ENCODE results near the gene DCAF16.

DCAF16 gene

DNA sequence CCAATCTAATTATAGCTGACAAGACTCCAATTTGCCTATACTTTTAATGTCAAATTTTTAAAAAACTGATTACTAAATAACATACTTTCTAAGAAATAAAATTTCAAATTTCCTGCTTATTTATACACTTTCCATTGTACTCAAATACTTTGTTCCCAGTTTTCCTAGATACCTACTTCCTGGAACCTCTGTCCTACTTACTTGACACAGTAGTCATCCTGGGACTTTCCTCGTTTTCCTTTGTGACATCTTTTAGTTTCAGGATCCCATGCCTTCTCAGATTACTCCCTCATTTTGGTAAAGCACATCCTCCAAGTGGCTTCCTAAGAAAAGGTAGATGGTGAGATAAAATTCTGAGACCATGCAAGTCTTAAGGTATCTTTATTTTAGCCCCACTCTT, 15.8 kb downstream of the DCAF16 start:
- Histone ChIP-seq H3K4me1 (ENCODE audit: low read length) (peaks cover 4% of the 10 kb centered on the region; the same call in 1 of the 2 replicates), H3K4me3 (ENCODE audit: low read length) (no peak overlapping the region), H3K9ac (ENCODE audit: low read length) (no peak overlapping the region), H3K9me3 (ENCODE audit: insufficient read depth, low read length) (no peaks in the 10 kb centered on the region), H3K27me3 (ENCODE audit: low read depth, low read length) (no peaks in the 10 kb centered on the region), H3K4me2 (ENCODE audit: low read length) (no peak overlapping the region), H3K27ac (ENCODE audit: low read length) (no peak overlapping the region), H4K20me1 (ENCODE audit: insufficient read depth, low read length) (no peaks in the 10 kb centered on the region), H3K79me2 (ENCODE audit: low read length) (no peaks in the 10 kb centered on the region), H3K36me3 (replicated peaks; ENCODE audit: low read depth, low read length) (peaks cover 28% of the 10 kb centered on the region), H2AFZ (ENCODE audit: low read depth, low read length) (no peak overlapping the region)
- TF ChIP-seq, protein P1, sequence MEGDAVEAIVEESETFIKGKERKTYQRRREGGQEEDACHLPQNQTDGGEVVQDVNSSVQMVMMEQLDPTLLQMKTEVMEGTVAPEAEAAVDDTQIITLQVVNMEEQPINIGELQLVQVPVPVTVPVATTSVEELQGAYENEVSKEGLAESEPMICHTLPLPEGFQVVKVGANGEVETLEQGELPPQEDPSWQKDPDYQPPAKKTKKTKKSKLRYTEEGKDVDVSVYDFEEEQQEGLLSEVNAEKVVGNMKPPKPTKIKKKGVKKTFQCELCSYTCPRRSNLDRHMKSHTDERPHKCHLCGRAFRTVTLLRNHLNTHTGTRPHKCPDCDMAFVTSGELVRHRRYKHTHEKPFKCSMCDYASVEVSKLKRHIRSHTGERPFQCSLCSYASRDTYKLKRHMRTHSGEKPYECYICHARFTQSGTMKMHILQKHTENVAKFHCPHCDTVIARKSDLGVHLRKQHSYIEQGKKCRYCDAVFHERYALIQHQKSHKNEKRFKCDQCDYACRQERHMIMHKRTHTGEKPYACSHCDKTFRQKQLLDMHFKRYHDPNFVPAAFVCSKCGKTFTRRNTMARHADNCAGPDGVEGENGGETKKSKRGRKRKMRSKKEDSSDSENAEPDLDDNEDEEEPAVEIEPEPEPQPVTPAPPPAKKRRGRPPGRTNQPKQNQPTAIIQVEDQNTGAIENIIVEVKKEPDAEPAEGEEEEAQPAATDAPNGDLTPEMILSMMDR (IDR thresholded peaks at IDR 0.05; ENCODE audit: low read depth, low read length) = no peak
- no peak for TF ChIP-seq EZH2phosphoT487 (IDR thresholded peaks at IDR 0.05; ENCODE audit: low read depth)

DNA sequence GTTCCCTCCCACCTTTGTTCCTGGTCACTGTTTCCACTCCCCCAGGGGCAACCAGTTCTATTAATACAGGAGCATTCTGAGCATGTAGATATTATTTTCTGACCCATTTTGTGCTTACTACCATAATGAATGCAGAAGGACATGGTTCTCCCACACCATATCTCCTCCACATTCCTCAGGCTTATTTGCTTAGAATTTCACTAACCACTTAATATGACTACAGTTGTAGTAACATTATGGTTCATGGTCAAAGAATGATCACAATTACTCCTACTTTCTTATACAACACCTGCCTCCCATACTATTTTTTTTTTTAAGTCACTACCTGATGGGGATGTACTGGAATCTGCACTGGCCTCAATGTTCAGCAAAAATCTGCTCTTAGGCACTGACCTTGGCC, 21.6 kb downstream of the DCAF16 start:
- Histone ChIP-seq H3K79me2 (ENCODE audit: low read length) (no peaks in the 10 kb centered on the region), H3K27me3 (ENCODE audit: low read depth, low read length) (no peaks in the 10 kb centered on the region), H2AFZ (ENCODE audit: low read depth, low read length) (no peak overlapping the region), H4K20me1 (ENCODE audit: insufficient read depth, low read length) (no peaks in the 10 kb centered on the region), H3K36me3 (replicated peaks; ENCODE audit: low read depth, low read length) (peaks cover 13% of the 10 kb centered on the region), H3K9me3 (ENCODE audit: insufficient read depth, low read length) (no peaks in the 10 kb centered on the region), H3K4me1 (ENCODE audit: low read length) (no peaks in the 10 kb centered on the region), H3K4me2 (ENCODE audit: low read length) (no peak overlapping the region), H3K27ac (ENCODE audit: low read length) (no peak overlapping the region), H3K4me3 (ENCODE audit: low read length) (no peak overlapping the region), H3K9ac (ENCODE audit: low read length) (no peak overlapping the region)
- no peak for TF ChIP-seq EZH2phosphoT487 (IDR thresholded peaks at IDR 0.05; ENCODE audit: low read depth)
- TF ChIP-seq, protein P1 (IDR thresholded peaks at IDR 0.05; ENCODE audit: low read depth, low read length) = no peak

DNA sequence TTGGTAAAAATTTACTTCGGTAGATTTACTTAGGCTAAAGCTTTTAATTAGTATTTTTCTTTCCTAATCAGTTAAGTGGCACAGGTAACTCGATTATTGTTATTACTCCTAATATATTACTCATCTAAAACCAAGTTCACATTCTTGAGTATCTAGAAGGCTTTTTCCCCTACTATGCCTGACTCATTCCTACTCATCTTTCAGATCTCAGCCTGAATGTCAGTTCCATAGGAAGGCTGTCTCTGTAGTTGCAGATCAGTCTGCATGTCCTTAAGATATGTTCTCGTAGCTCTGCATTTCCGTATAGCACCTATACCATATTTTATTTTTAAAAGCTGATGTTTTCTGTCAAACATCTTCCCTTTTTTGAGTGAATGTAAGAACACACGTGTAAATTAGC, 23.2 kb downstream of the DCAF16 start:
- H3K79me2 ChIP-seq (ENCODE audit: low read length) = no peaks in the 10 kb centered on the region
- H4K20me1 ChIP-seq (ENCODE audit: insufficient read depth, low read length) = no peaks in the 10 kb centered on the region
- H2AFZ ChIP-seq (ENCODE audit: low read depth, low read length) = no peak overlapping the region
- H3K36me3 ChIP-seq (replicated peaks; ENCODE audit: low read depth, low read length) = peaks cover 9% of the 10 kb centered on the region
- no peak overlapping the region for H3K4me2 ChIP-seq (ENCODE audit: low read length)
- no peaks in the 10 kb centered on the region for H3K4me1 ChIP-seq (ENCODE audit: low read length)
- no peak for TF ChIP-seq EZH2phosphoT487 (IDR thresholded peaks at IDR 0.05; ENCODE audit: low read depth)
- TF ChIP-seq, protein P1 (IDR thresholded peaks at IDR 0.05; ENCODE audit: low read depth, low read length) = no peak
- H3K4me3 ChIP-seq (ENCODE audit: low read length) = no peak overlapping the region
- no peak overlapping the region for H3K27ac ChIP-seq (ENCODE audit: low read length)
- H3K27me3 ChIP-seq (ENCODE audit: low read depth, low read length) = no peaks in the 10 kb centered on the region
- no peaks in the 10 kb centered on the region for H3K9me3 ChIP-seq (ENCODE audit: insufficient read depth, low read length)
- no peak overlapping the region for H3K9ac ChIP-seq (ENCODE audit: low read length)

DNA sequence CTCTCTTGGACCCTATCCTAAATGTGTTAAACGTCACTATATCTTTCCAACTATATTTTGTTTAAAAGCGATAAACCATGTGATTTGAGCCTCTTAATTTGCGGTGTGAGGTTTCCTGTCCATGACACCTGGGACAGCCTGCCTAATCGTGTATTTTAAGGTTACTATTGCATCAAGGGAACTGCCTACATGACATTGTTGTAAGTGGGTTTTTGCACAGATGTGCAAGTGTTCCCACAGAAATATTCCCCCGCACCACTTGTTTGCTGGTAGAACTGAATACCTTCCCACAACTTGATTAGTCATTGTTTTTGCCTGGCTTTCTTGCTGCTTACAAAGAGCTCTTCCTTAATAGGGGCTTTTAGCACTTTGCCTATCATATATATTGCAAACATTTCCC, 24.0 kb downstream of the DCAF16 start:
- H3K79me2 ChIP-seq (ENCODE audit: low read length) = no peaks in the 10 kb centered on the region
- no peaks in the 10 kb centered on the region for H4K20me1 ChIP-seq (ENCODE audit: insufficient read depth, low read length)
- no peak overlapping the region for H3K9ac ChIP-seq (ENCODE audit: low read length)
- H3K4me2 ChIP-seq (ENCODE audit: low read length) = no peak overlapping the region
- H3K27me3 ChIP-seq (ENCODE audit: low read depth, low read length) = no peaks in the 10 kb centered on the region
- no peak overlapping the region for H3K4me3 ChIP-seq (ENCODE audit: low read length)
- H3K4me1 ChIP-seq (ENCODE audit: low read length) = no peaks in the 10 kb centered on the region
- no peak overlapping the region for H3K27ac ChIP-seq (ENCODE audit: low read length)
- no peaks in the 10 kb centered on the region for H3K9me3 ChIP-seq (ENCODE audit: insufficient read depth, low read length)
- no peak overlapping the region for H2AFZ ChIP-seq (ENCODE audit: low read depth, low read length)
- peaks cover 6% of the 10 kb centered on the region for H3K36me3 ChIP-seq (replicated peaks; ENCODE audit: low read depth, low read length)
- TF ChIP-seq EZH2phosphoT487 (IDR thresholded peaks at IDR 0.05; ENCODE audit: low read depth) = no peak
- TF ChIP-seq, protein P1 (IDR thresholded peaks at IDR 0.05; ENCODE audit: low read depth, low read length) = no peak

Data from OCI-LY3 (cell line).